Kidney glomerular epithelial cell (primary cell): ENCODE results near the gene GGTA1.
"Not testable (repeated sequence)": the region's sequence is repeated elsewhere in the genome, so short reads cannot be mapped to it uniquely, and the experiment has no call there.

Experiments used
- DNase-seq: peaks from one replicate; lab custom pipeline; 2025; lab: John Stamatoyannopoulos, UW

The GGTA1 gene

GRCh38 chr9:121455527-121456239, 44.0 kb downstream of the GGTA1 start:
- no peak for DNase-seq

- DNase-seq, result no peak
Observed at GRCh38 chr9:121454972-121455371, 44.7 kb downstream of the GGTA1 start.

- no peak for DNase-seq
Observed at GRCh38 chr9:121453232-121453892, 46.3 kb downstream of the GGTA1 start.

GRCh38 chr9:121452085-121452484, 47.6 kb downstream of the GGTA1 start:
- no peak for DNase-seq

- no peak for DNase-seq
Observed at GRCh38 chr9:121451586-121451985, 48.1 kb downstream of the GGTA1 start.

GRCh38 chr9:121450241-121450640, 49.4 kb downstream of the GGTA1 start:
- DNase-seq, result peak; percentile 27

- no peak for DNase-seq
Observed at GRCh38 chr9:121449786-121450185, 49.9 kb downstream of the GGTA1 start.

- peak; percentile 27 for DNase-seq
Observed at GRCh38 chr9:121447321-121447834, 52.3 kb downstream of the GGTA1 start.

GRCh38 chr9:121445986-121446385, 53.7 kb downstream of the GGTA1 start:
- DNase-seq, result no peak

- DNase-seq, result no peak
Observed at GRCh38 chr9:121443981-121444380, 55.7 kb downstream of the GGTA1 start.

GRCh38 chr9:121441165-121441564, 58.5 kb downstream of the GGTA1 start:
- DNase-seq, result no peak

- DNase-seq, result peak; percentile 48
Observed at GRCh38 chr9:121439711-121440664, 59.7 kb downstream of the GGTA1 start.

- DNase-seq, result no peak
Observed at GRCh38 chr9:121439016-121439415, 60.6 kb downstream of the GGTA1 start.

GRCh38 chr9:121437891-121438290, 61.8 kb downstream of the GGTA1 start:
- no peak for DNase-seq

- DNase-seq, result not testable (repeated sequence)
Observed at GRCh38 chr9:121437046-121437445, 62.6 kb downstream of the GGTA1 start.

- no peak for DNase-seq
Observed at GRCh38 chr9:121434969-121435368, 64.7 kb downstream of the GGTA1 start.

- no peak for DNase-seq
Observed at GRCh38 chr9:121427899-121428298, 71.7 kb downstream of the GGTA1 start.

- DNase-seq, result no peak
Observed at GRCh38 chr9:121424024-121424432, 75.6 kb downstream of the GGTA1 start.

- DNase-seq, result no peak
Observed at GRCh38 chr9:121411993-121412392, 87.7 kb downstream of the GGTA1 start.

- DNase-seq, result no peak
Observed at GRCh38 chr9:121405899-121406298, 93.7 kb downstream of the GGTA1 start.
